Subcutaneous adipose tissue (tissue), 4 donors: ENCODE results near the gene RBM7. TPM values are rescaled to one million over a fixed set of nuclear protein-coding genes. Genes with fewer than 3 reads are reported as not detected.

Source experiments
- total RNA-seq, 4 donors: library from RNA; depleted of rRNA; stranded (reverse); fragments of >200 nt; gene quantifications; one replicate each; pipeline ENCODE4 v1.1.0, GENCODE V29; 2016
- TF ChIP-seq, protein P1 (sequence below): fragments of 450-650 bp; IDR thresholded peaks from one replicate; pipeline ENCODE4 v1.5.1; 2016; ENCODE audit warnings: low read depth, mild to moderate bottlenecking, control low read depth, antibody characterized with exemption, moderate library complexity

RBM7 gene
- total RNA-seq, 4 donors from 2014 or later = 22.8 to 49.6 (median 26.1) TPM

DNA sequence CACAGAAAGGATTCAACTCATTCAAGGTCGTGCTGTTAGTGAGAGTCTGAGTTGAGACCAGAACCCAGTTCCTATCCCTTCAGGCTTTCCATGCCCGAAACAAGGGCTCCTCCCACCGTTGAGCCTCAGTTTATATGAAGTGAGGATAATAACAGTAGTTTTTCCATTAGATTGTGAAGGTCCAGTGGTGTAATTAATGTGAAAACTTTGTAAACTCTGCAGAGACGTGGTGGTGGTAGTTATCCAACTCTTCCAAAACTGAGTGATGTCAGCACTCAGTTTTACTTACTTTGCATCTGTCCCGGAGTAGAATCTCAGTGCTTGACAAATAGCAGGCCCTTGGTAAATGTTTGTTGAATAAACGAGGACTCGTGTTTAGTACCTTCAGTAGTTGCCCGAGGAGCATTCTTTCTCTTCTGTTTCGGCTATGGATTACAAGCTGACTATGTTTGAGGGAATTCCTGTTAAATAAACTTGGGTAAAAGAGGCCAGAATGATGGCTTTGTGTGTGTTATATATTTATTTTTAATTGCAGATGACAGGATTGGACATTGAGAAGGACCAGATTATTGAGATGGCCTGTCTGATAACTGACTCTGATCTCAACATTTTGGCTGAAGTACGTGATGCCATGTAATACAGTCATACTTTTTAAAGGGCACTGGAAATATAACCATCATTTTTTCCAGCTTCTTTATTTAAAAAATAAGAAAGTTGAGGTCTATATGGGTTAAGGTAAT, 39.8 kb downstream of the RBM7 start:
- TF ChIP-seq, protein P1, sequence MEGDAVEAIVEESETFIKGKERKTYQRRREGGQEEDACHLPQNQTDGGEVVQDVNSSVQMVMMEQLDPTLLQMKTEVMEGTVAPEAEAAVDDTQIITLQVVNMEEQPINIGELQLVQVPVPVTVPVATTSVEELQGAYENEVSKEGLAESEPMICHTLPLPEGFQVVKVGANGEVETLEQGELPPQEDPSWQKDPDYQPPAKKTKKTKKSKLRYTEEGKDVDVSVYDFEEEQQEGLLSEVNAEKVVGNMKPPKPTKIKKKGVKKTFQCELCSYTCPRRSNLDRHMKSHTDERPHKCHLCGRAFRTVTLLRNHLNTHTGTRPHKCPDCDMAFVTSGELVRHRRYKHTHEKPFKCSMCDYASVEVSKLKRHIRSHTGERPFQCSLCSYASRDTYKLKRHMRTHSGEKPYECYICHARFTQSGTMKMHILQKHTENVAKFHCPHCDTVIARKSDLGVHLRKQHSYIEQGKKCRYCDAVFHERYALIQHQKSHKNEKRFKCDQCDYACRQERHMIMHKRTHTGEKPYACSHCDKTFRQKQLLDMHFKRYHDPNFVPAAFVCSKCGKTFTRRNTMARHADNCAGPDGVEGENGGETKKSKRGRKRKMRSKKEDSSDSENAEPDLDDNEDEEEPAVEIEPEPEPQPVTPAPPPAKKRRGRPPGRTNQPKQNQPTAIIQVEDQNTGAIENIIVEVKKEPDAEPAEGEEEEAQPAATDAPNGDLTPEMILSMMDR = no peak

DNA sequence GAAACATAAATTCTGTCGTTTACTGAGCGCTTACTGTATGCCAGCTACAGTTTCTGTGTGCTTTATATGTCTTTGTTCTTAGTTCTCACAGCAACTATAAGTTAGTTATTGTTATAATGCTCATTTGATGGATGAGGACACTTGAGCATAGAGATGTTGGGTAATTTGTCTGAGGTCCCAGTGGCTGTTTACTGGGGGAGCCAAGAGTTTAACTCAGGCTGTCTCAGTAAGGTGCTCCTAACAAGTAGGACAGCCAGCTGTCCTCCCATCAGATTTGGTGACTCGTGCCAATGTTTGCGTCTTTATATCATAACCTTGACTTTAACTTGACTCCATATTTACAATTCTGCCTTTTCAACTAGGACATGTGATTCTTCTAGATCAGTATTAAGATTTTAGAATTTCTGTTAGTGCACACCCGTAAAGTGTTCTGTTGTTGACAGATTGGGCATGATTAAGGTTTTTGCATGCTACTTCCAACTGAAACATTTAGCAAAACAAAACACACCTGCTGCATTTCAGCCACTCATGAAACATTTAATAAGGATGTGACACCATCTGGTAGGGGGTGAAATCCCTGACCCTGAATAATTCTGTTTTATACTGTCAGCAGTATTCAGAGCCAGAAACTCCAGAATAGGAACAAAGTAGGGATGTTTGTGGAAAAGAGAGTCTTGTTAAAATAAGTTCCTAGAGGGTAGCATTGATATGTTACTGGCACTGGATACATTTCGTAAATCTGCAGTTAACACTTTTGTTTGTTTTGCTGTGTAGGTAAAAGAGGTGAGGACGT, 40.7 kb downstream of the RBM7 start:
- TF ChIP-seq, protein P1 = no peak

GRCh38 chr11:114441921-114442320, 41.5 kb downstream of the RBM7 start:
- TF ChIP-seq, protein P1 = no peak

DNA sequence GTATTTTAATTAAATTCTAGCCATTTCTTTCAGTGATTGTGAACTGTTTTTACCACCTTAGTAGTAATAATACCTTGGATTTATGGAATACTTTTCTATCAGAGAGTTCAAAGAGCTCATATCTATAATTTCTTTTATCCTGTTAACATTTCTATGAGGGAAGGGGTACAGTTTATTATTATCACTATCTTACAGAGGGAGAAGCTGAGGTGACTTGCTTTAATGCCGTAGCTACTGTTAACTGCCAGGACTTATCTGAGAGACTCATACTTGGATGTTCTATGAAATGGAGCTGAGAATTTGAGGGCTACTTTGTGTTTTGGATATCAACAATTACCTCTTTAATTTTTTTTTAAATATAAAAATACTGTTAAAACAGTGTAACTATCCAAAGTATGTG, 42.1 kb downstream of the RBM7 start:
- TF ChIP-seq, protein P1 = no peak

- TF ChIP-seq, protein P1 = no peak
Measured at GRCh38 chr11:114447444-114447843, 47.0 kb downstream of the RBM7 start.

DNA sequence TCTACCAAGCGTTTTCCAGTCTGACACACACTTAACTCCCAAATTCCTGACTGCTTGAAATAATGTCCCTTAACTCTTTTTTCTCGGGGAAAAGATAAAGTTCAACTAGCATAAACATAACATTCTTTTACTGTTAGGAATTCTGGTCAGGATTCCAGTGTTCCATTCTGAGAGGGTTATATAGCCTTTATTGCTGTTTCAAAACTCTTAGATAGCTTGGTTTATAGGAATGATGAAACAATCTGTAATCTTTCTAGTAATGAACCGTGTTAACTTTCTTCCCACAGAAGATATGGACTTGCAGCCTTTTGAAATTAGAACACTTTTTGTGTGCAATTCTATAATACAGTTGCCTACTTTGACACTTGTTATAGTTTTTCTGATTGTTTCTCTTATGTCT, 47.4 kb downstream of the RBM7 start:
- TF ChIP-seq, protein P1 = no peak

DNA sequence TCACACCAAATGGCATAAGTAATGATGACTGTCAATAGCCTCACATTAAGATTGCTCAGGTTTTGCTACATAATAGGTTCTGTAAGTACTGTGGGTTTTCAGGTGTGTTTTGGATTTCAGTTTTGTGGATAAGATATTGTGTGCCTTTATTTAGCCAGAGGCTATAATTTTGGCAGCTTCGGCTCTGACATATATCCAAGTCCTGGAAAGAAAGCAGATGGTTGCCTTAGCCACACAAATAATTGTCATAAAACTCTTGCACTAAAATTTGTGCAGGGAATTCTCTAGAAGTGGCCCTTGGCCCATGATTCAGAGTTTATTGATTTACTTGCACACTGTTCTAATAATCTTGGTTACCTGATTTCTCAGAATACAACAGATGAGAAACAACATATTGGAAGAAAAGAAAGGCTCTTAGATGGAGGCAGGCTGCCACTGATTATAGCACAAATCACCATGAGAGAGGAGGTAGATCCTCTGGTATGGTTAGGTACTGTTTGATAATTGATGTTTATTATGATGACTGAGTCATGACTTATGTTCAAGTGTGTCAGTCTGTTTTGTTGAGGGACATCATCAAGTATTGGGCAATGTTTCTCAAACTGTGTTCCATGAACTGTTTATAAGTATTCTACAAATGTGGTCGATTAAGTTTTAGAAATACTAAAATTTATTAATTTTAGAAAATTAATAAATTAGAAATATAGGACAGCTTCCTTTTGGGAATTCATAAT, 48.5 kb downstream of the RBM7 start:
- TF ChIP-seq, protein P1 = no peak
